HG03520 (cell line): ENCODE results near the gene ZNF512B.
"Not testable (repeated sequence)": the region's sequence is repeated elsewhere in the genome, so short reads cannot be mapped to it uniquely, and the experiment has no call there.

Experiments used
- ATAC-seq: cut with Tn5 transposase; IDR thresholded peaks from one replicate; pipeline ENCODE4 v1.9.1; 2021; ENCODE audit warnings: mild to moderate bottlenecking, moderate library complexity; ENCODE audit not compliant: unreplicated experiment

ZNF512B gene

DNA sequence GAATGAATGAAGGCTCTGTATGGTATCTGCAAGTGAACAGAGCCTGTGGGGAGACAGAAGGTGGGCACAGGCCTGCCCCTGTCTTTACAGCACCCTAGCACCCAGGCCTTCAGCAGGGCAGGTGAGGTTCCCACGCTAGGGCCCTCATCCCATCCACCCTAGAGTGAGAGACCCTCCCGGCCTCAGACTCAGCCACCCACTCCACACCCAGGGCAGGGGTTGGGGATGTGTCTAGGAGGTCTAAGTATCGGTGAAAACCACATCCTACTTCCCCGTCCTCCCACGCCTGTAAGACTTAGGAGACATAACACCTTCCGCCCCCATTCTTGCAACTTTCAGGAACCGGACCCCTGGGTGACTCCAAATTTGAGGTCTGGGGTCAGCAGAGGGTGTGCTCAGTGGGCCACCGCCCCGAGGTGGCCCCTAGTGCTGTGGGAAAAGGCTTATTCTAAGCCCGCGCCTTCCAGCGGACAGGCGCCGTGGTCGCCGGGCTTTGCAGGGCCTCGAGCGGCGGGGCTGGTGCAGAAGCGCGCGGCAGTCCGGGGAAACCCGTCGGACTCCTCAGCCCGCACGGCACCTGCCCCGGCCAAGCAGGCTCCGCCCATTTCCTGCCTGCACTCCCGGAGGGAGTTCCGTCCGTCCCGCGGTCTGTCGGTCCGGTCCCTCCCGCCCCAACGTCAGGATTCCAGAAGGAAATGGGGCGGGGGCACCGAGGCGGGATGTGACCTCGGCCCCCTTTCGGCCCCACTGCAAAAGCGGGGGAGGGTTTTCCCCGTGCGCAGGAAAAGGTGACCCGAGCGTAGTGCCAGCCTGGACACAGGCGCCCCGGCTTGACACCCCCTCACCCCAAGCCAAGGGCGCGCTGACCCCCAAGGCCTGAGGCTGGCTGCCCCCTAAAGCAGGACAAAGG lies 8.8 kb upstream of the ZNF512B start:
- no peak for ATAC-seq

DNA sequence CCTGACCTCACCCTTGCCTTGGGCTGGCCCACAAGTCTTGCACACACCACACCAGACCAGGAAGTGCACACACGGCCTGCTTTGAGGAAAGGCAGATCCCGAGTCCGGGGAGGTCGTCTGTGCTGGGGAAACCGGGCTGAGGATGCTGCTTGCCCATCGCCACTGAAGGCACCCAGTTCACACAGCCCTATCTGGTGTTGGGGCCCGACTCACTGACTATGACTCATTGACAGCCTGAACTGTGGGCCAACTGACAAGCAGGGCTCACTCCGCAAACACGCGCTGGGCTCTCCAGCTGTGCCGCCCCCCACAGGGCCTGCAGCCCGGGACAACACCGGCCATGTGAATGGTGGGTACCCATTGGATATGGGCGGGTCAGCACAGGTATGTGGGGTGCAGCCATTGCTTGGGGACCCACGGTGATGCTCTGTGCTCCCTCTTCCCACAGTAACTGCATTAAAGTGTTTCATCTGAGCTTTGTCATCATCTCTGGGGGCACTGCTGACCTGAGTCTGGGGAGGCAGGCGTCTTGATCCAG lies 8.1 kb upstream of the ZNF512B start:
- ATAC-seq = no peak

DNA sequence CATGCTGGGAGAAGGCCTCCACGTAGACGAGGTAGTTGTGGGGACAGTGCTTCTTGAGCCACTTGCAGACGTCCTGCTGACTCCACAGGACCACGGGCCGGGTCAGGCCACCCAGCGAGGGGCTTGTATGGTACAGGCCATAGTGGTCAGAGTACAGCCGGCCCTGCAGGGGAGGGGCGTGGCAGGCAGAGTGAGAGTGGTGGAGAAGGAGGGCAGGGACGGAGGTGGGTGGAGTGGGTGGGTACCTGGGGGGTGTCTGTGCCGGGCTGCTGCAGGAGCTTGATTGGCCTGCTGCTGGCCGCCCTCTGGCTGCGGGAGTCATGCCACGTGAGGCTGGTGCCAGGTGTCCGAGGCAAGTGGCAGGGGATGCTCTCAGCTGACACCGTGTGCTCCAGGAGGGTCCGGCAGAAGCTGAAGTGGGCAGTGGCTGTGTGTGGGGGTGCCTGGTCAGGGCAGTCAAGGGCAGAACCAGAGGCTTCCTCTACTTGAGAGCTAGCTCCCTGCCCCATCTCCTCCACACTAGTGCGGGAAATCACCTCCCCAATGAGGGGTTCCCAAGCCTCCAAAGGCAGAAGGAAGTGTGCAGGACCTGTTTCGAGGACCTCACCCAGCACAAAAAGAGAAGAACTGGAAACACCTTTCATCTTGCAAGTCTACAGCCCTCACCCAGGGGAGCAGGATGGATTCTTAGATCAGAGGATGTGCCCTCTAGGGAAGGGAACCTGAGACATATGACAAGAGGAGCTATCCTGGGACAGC lies 7.4 kb upstream of the ZNF512B start:
- ATAC-seq = no peak

DNA sequence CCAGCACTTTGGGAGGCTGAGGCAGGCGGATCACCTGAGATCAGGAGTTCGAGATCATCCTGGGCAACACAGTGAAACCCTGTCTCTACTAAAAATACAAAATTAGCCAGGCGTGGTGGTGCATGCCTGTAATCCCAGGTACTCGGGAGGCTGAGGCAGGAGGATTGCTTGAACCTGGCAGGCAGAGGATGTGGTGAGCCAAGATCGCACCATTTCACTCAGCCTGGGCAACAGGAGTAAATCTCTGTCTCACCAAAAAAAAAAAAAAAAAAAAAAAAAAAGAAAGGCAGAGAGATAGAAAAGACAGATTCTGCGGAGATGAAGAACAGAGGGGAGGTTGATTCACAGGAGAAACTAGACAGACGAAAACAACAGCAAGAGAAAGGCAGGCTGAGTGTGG lies 6.8 kb upstream of the ZNF512B start:
- ATAC-seq = not testable (repeated sequence)

DNA sequence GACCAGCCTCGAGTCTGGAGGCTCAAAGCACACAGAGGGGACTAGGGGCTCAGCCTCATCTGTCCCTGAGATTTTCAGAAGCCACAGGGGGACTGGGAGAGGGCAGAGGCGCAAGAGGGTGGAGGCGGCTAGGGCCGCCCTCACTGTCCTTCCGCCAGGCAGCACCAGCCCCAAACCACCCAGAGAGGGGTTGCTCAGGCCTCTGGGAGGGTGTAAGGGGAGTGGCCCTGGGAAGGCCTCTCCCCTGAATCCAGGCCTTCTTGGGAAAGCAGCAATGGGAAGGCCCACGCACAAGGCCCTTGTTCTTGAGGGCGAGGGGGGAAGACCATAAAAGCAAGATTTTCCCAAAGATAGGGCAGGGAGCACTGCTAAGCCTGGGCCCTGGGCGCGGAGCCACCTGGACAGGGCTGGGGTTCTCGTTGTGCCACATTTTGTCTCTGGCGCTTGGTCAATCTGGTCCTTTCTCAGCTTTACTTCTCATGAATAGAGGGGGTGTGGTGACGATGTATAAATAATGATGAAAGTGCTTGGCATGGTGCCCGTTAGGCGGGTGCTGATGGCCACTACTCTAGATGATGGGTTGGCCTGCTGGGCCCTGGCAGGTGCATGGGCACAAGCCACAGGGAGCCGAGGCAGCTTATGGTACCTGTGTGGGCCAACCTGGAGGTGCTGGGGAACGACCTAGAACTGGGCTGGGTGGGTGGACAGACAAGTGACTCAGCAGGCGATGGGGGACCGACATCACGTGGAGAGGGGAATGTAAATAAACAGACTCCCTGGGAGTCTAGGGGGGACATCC lies 4.9 kb upstream of the ZNF512B start:
- ATAC-seq = no peak

DNA sequence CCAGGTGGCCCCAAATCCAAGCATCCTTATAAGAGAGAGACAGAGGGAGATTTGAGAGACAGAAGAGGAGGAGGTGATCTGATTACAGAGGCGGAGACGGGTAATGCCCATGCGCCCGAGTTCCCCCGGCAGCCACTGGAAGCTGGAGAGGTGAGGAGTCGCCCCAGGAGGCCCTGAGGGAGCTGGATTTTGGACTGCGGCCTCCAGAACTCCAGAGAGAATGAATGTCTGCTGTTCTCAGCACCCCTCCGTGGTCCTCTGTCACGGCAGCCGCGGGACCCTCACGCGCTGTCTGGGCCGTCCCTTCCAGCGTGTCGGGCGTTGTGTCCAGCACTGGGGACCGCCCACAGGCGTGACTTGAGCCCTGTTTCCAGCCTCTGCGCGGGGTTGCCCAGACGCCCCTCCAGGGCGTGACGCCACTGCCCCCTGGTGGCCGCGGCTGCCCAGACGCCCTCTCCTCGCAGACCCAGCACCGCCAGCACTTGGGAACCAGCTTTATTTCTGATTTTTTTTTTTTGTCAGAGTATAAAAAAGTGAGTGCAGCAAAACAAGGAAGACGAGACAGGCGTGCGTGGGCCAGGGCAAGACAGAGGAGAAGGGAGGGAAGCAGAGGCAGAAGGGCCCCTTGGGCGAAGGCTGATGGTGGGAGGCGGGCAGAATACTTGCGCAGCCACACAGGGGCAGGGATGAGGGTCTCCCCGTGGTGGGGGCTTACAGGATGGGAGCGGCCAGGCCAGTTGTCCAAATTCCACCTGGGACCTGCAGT lies 4.1 kb upstream of the ZNF512B start:
- ATAC-seq = no peak

DNA sequence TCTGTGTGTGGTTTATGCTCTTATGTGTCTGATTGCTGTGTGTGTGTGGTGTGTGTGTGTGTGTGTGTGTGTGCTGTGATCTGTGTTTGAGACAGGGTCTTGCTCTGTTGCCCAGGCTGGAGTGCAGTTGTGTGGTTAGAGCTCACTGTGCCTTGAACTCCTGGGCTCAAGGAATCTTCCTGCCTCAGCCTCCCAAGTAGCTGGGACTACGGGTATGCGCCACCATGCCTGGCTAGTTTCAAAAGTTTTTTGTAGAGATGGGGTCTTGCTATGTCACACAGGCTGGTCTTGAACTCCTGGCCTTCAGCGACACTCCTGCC lies 3.4 kb upstream of the ZNF512B start:
- ATAC-seq = no peak

DNA sequence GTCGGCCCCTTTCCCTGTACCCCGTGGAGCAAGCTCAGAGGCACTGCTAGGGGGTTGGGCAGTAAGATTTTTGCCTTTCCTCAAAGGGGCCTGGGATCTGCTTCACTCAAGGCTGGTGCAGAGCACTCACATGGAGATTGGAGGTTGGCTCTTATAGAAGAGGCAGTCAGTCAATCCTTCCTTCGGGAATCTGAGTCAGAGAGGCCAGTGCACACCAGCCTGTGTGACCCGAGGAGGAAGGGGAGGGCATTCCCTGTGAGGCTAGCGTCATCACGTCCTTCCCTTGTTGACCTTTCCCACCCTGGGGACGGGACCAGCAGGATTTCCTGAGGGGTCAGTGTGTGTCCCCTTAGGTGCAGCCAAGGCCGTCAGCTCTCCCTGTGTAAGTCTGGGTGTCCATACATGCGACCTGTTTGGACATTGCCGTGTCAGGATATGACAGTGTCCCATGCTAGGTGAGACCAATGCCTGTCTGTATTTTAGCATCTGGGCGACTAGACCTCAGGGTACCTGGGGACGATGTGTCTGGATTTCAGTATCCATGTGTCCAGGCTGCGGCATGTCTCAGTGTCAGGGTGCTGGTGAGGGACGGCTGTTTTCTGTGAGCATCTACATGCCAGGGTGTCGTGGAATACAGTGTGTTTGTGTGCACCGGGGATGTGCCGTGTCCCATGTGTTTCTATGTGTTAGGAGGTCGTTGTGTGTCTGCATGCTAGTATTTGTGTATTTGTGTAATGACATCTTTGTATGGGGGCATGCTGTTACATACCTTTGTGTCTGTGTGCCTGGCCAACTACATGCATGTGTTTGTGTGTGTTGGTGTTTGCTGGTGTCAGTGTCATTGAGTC lies 2.8 kb upstream of the ZNF512B start:
- no peak for ATAC-seq

DNA sequence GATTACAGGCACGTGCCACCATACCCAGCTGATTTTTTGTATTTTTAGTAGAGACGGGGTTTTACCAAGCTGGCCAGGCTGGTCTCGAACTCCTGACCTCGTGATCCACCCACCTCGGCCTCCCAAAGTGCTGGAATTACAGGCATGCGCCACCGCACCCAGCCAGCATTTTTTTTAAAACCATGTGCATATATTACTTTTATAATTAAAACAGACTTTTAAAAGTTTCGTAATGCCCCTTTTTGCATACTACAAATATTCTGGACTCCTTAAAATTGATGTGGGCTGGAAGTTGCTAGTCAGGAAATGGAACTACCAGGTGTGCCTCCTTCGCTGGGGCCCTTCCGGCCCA lies 2.2 kb upstream of the ZNF512B start:
- ATAC-seq = not testable (repeated sequence)

DNA sequence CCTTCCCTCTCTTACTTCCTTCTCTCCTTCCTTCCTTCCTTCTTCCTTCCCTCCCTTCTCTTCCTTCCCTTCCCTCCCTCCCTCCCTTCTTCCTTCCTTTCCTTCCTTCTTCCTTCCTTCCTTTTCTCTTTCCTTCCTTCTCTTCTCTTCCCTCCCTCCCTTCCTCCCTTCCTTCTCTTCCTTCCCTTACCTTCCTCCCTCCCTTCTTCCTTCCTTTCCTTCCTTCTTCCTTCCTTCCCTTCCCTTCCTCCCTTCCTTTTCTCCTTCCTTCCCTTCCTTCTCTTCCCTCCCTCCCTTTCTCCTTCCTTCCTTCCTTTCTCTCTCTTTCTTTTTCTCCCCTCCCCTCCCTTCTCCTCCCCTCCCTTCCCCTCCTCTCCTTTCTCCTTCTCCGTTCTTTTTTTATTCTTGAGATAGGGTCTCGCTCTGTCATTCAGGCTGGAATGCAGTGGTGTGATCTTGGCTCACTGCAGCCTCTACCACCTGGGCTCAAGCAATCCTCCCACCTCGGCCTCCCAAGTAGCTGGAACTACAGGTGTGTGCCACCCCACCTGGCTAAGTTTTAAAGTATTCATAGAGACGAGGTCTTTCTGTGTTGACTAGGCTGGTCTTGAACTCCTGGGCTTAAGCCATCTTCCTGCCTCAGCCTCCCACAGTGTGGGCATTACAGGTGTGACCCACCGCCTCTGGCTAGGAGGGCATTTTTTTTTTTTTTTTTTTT lies 1.1 kb upstream of the ZNF512B start:
- ATAC-seq = no peak

DNA sequence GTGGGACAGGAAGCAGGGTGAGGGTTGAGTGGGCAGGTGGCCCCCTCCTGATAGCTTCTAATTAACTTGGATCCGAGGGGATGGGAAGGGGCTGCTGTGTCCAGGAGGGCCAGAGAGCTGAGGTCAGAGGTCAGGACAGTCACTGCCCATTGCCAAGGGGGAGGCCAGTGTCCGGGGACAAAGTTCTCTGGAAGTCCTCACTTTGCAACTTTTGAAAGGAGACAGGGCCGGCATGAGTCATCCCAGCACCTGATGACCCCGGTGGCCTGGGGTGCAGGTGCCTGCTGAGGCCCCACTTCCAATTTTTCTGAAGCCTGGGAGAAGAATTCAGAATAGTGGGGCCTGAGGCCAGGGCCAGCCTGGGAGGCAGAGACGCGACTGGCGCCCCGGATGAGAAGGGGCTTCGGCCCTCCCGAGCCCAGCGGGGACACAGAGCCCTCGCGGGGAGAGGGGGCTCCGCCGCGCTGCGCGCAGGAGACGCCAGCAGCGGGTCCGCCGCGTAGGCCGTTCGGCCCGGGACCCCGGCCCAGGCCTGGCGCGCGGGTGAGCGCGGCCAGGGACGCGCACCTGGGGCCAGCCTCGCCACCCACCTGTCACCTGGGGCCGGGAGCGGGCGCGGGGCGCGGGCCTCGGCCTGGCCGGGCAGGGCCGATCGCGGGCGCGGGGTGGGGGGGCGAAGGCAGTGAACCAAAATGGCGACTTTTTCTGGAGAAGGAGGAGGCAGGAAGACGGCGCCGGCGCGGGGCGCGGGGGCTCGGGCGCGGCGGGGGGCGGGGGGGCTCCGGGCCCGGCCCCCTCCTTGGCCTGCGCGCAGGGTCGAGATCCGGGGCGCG lies 586 bp downstream of the ZNF512B start:
- no peak for ATAC-seq

DNA sequence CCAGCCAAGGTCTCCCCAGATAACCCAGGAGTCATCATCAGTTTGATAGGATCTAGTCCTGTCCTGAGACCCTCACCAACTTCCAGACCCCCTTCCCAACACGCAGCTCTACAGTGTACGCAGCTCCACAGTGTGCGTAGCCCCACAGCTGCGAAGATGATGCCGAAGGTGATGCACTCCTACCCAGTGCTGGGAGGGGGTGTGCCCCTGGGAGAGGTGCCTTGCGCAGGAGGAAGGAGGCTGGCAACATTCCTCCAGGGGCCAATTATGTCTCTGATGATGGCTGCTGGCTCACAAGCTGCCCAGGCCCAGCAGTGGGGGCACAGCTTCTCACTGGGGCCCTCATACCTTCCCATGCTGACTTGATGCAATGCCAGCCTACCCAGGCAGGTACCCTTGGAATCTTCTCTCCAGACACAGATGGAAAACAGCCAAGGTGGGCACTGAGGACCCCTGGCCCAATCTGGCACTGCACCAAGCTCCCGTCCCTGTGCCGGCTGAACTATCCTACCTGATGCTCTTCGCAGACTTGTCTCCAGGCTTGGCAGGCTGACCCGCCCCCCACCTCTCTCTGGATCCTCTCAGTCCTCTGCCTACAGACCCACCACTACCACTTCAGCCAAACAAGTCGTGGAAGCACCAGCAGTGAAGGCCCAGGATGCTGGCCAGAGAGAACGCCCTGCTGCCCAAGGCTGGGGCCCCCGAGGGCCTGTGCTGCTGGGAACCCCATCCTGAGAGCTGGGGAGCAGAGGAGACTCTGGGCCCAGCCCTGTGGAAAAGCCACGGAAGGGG lies 1.4 kb downstream of the ZNF512B start:
- no peak for ATAC-seq

DNA sequence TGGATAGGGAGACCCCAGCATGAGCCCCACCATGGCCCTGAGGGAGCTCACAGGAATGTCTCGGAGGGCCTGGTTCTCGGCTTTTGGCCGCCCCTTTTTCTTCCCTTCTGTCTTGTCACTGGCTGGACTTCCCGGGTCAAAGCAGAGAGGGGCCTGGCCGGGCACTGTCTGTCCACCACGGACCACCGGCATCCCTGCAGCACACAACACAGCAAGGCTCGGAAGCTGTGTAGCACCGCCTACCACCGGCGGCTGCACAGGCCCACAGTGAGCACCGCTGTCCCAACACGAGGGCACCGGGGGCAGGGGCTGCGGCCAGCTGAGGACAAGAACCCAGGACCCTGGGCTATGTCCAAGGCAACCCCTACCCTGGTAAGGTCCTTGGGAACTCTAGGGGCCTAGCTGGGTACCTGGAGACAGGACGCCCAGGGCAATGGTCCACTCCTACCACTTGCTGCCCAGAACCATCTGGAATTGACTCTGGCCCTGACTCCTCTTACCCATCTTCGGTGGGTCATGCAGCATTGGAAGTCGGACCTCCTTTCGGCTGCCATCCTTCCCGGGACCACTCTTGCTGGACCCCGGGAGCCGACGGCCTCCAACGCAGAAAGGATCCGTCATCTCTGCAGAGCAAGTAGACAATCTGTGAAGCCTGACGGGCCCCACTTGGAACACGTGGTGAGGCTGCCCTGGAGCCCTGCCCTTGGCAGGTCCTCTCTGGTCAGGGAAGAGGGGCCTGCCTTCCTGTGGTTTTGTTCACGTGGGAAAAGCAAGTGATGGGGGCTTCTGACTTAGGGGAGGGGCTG lies 2.2 kb downstream of the ZNF512B start:
- ATAC-seq = no peak

DNA sequence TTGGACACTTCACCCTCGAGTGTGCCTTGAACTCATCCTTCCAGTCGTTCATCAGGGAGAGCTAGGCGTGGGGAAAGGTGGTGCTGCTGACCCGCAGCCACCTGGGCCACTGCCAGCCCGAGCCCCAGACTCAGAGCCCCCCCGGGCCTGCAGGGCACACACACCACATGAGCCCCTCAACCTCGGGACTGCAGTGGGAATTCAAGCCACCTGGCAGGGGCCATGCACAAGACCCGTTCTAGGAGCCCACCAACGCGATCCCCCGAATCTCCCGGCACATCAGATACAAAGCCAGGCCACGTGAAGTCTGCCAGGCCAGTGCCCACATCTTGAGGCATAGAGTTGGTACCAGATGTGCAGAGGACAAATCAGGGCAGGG lies 2.8 kb downstream of the ZNF512B start:
- no peak for ATAC-seq

DNA sequence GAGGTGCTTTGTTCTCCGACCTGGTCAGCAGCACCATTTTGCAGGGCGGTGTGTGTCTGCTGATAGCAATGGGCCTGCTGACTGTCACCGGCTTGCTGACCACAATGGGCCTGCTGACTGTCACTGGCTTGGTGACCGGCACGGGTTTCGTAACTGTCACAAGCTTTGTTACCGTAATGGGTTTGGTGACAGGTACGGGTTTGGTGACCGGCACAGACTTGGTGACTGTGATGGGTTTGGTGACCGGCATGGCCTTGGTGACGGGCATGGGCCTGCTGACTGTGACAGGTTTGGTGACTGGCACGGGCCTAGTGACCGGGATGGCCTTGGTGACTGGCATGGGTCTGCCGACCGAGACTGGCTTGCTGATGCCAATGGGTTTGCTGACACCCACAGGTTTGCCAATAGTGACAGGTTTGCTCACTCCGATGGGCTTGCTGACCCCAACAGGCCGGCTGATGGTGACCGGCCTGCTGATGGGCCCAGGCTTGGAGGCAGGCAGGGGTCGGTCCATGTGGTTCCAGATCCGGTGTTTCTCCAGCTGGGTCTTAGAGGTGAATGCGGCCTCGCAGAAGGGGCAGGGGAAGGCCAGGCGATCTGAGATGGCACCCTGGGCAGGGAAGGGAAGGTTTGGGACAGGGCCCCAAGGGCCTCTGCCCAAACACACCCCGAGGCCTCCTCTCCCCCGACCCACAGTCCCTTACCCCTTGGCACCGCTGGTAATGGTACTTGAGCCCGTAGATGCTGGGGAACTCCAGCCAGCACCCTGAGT lies 3.4 kb downstream of the ZNF512B start:
- no peak for ATAC-seq

DNA sequence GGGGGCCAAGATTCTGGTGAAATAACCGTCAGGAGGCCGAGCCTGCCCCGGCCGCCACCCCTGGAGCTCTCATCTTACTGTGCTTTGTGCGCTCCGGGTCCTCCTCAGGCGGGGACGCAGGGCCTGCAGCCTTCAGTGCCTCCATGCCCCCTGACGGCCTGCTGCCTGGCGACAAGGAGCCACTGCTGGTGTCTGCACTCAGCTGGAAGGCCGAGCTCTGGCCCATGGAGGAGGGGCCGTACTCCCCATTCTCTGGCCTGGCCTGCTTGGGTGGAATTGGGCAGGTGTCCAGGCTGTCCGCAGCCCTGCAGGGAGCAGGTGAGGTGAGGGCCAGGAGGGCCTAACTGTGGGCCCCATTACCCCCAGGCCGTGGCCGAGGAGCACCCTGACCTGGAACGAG lies 5.3 kb downstream of the ZNF512B start:
- no peak for ATAC-seq
